PC-3 (cell line): ENCODE measurements around the gene SPATA17. TPM values are rescaled to one million over a fixed set of nuclear protein-coding genes. Genes with fewer than 3 reads are reported as not detected.
A peak's percentile ranks its signal among the peaks of the same experiment; 100 is the strongest.
"Not testable (repeated sequence)": the region's sequence is repeated elsewhere in the genome, so short reads cannot be mapped to it uniquely, and the experiment has no call there.

Source experiments
- ATAC-seq: fragments of 200-7000 bp; cut with Tn5 transposase; 2 replicates; pipeline ENCODE4 v1.9.1; 2020; ENCODE audit warnings: mild to moderate bottlenecking, moderate library complexity
- Bru-seq: library from RNA; stranded (reverse); fragments of 400-500 nt; gene quantifications from one replicate; lab custom pipeline; 2021; lab: Mats Ljungman, UMichigan
- BruChase-seq, 2 experiments: library from RNA; stranded (reverse); fragments of 400-500 nt; gene quantifications; one replicate each; lab custom pipeline; 2021; lab: Mats Ljungman, UMichigan
- BruUV-seq: library from RNA; stranded (reverse); fragments of 400-500 nt; replicated peaks from 2 replicates; lab custom pipeline; 2021; lab: Mats Ljungman, UMichigan
- CTCF ChIA-PET: fragments of 300-600 bp; sonication (Branson Sonifier 250); formaldehyde crosslinking; loops from one replicate; lab custom pipeline; 2022; ENCODE audit warnings: antibody characterized with exemption; lab: Charles Lee
- POLR2A ChIA-PET: fragments of 300-600 bp; sonication (Branson Sonifier 250); formaldehyde crosslinking; loops from one replicate; lab custom pipeline; 2022; ENCODE audit warnings: antibody characterized with exemption; ENCODE audit not compliant: unreplicated experiment; lab: Charles Lee
- DNase-seq: peaks from one replicate; pipeline ENCODE4 v3.0.0-alpha.2; 2015
- H2AFZ ChIP-seq: fragments of 300-600 bp; sonication (generic); 2 replicates; pipeline ENCODE4 v1.6.0; 2016; ENCODE audit warnings: antibody characterized with exemption, low read length
- H3F3A ChIP-seq: fragments of 300-600 bp; sonication (generic); one replicate; pipeline ENCODE4 v1.6.0; 2017; ENCODE audit warnings: antibody characterized with exemption, low read length, control low read depth, mild to moderate bottlenecking; ENCODE audit not compliant: unreplicated experiment
- H3K27ac ChIP-seq: fragments of 300-600 bp; sonication (generic); 2 replicates; pipeline ENCODE4 v1.5.1; 2016; ENCODE audit warnings: mild to moderate bottlenecking, low read length
- H3K27me3 ChIP-seq: fragments of 300-600 bp; sonication (generic); 2 replicates; pipeline ENCODE4 v1.6.1; 2016; ENCODE audit warnings: low read length, mixed read lengths
- H3K36me3 ChIP-seq: fragments of 300-600 bp; sonication (generic); 2 replicates; pipeline ENCODE4 v1.6.1; 2016; ENCODE audit warnings: low read depth, mixed run types, low read length, mixed read lengths
- H3K4me1 ChIP-seq: fragments of 300-600 bp; sonication (generic); 2 replicates; pipeline ENCODE4 v1.5.1; 2016; ENCODE audit warnings: low read length; ENCODE audit not compliant: insufficient read depth
- H3K4me2 ChIP-seq: fragments of 300-600 bp; sonication (generic); 2 replicates; pipeline ENCODE4 v1.6.0; 2016; ENCODE audit warnings: low read length
- H3K4me3 ChIP-seq: fragments of 300-600 bp; sonication (generic); 2 replicates; pipeline ENCODE4 v1.5.1; 2016; ENCODE audit warnings: mild to moderate bottlenecking, low read length, mixed read lengths
- H3K79me2 ChIP-seq: fragments of 300-600 bp; sonication (generic); 2 replicates; pipeline ENCODE4 v1.6.1; 2017; ENCODE audit warnings: low read length, mixed read lengths
- H3K9ac ChIP-seq: fragments of 300-600 bp; sonication (generic); 2 replicates; pipeline ENCODE4 v1.6.0; 2016; ENCODE audit warnings: mild to moderate bottlenecking, low read length
- H3K9me2 ChIP-seq: fragments of 300-600 bp; sonication (generic); replicated peaks from 2 replicates; pipeline ENCODE4 v1.6.1; 2016; ENCODE audit warnings: mixed run types, low read length, mixed read lengths
- H3K9me3 ChIP-seq: fragments of 300-600 bp; sonication (generic); 2 replicates; pipeline ENCODE4 v1.6.1; 2016; ENCODE audit warnings: low read length, mixed read lengths
- H4K20me1 ChIP-seq: fragments of 300-600 bp; sonication (generic); 2 replicates; pipeline ENCODE4 v1.6.1; 2016; ENCODE audit warnings: low read length, mixed read lengths
- EZH2 ChIP-seq: fragments of 300-600 bp; sonication (generic); IDR thresholded peaks from one replicate; pipeline ENCODE4 v1.6.1; 2017; ENCODE audit warnings: antibody characterized with exemption, mild to moderate bottlenecking, low read length; ENCODE audit not compliant: unreplicated experiment
- EZH2phosphoT487 ChIP-seq: fragments of 300-600 bp; sonication (generic); IDR thresholded peaks from 2 replicates; pipeline ENCODE4 v1.6.1; 2018; ENCODE audit warnings: mild to moderate bottlenecking, antibody characterized with exemption, low read length, borderline replicate concordance
- intact Hi-C: fragments of 100-400 bp; cut with micrococcal nuclease; formaldehyde crosslinking; loops from 2 replicates; pipeline ENCODE4 v1.9.0; 2023
- long read RNA-seq: library from polyadenylated mRNA; unstranded; transcript quantifications from one replicate; pipeline ENCODE4 v2.0.0, GENCODE V29; 2021; ENCODE audit not compliant: unreplicated experiment
- total RNA-seq: library from RNA; depleted of rRNA; stranded (reverse); fragments of >200 nt; gene quantifications from 2 replicates; pipeline ENCODE4 v1.2.3, GENCODE V29; 2014; rRNA removed
- TF ChIP-seq, protein P1 (sequence below): fragments of 300-600 bp; sonication (generic); conservative IDR thresholded peaks from 2 replicates; pipeline ENCODE4 v1.5.1; 2017; ENCODE audit warnings: antibody characterized with exemption, low read depth, mild to moderate bottlenecking, low read length

The SPATA17 gene, protein sequence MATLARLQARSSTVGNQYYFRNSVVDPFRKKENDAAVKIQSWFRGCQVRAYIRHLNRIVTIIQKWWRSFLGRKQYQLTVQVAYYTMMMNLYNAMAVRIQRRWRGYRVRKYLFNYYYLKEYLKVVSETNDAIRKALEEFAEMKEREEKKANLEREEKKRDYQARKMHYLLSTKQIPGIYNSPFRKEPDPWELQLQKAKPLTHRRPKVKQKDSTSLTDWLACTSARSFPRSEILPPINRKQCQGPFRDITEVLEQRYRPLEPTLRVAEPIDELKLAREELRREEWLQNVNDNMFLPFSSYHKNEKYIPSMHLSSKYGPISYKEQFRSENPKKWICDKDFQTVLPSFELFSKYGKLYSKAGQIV
- 3.3 and 3.8 TPM in 2 replicates for total RNA-seq
- percentile 48 among the genes with signal in this experiment for Bru-seq, nascent RNA
- percentile 31 among the genes with signal in this experiment for BruChase-seq, experiment 1, labeled RNA remaining after a 6-hour chase
- BruChase-seq, experiment 2, labeled RNA remaining after a 2-hour chase, result percentile 47 among the genes with signal in this experiment
- long read RNA-seq, partial matches to known transcripts, result 0 of 5 reads
- long read RNA-seq, other reads (novel, unspliced or antisense), result 5 of 5 reads

DNA sequence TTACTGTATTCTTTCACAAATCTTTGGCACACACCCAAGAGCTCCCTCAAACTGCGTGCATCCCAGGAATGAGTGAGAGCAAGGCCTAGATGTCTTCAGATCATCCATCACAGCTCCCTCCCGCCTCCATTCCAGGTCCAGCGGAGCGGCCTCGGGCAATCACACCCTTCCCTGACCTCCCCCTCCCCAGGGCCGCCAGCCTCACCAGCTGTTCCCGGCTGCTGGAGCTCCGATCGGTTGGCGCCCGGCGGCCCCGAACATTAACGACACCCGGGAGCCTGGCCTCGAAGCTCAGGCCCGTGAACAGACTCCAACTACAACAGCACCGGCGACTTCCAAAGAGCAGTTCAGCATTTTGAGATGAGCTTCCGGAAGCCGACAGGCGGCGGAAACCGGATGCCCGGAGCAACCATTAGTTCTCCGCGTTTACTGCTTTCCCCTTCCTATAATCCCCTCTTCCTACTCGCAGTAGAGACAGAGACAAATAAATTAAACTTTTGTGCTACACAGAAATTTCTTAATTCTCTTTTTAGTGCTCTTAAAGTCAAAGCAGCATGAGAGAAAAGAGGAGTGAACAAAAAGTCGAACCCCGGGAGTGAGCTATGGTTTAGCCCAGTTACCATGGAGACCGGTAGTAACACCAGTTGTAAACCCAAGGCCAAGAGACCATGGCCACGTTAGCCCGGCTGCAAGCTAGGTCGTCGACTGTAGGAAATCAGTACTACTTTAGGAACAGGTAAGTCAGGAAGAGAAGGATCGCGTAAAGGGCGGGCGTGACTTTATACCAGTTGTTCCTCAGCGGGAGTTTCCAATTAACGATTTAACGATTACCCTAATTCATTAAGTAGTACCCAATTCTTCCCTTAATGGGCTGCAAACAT lies at the start of gene SPATA17, which contains the start of gene GPATCH2:
Gene SPATA17 (plus strand): TSS at position 634 of the 881 bp plus-strand sequence. CDS start 35 bp downstream, at position 669.
Gene GPATCH2 (minus strand): TSS at position 380 of the 881 bp plus-strand sequence. CDS start 119 bp downstream, at position 261.
- Histone ChIP-seq H3F3A (no peaks in the 10 kb centered on the region), H4K20me1 (peaks cover 13% of the 10 kb centered on the region), H3K27me3 (no peaks in the 10 kb centered on the region), H3K9me3 (no peaks in the 10 kb centered on the region), H3K27ac (peak within 1 kb of the TSS; percentile 82), H3K36me3 (no peaks in the 10 kb centered on the region), H3K9me2 (no peaks in the 10 kb centered on the region), H3K4me2 (peak within 1 kb of the TSS; percentile 97), H2AFZ (peak within 1 kb of the TSS; percentile 88), H3K9ac (peak within 1 kb of the TSS; percentile 95), H3K79me2 (peaks cover 49% of the 10 kb centered on the region), H3K4me3 (peak within 1 kb of the TSS; percentile 83), H3K4me1 (peaks cover 33% of the 10 kb centered on the region)
- ChIA-PET CTCF (interaction anchor here (0.6 to 0.7 kb wide), 2 partner anchors 41 to 535 kb away, joined by 3 to 4 read pairs; no protein-coding TSS in a partner anchor), POLR2A (interaction anchor here (0.5 to 1.6 kb wide), 8 partner anchors 10 to 882 kb away, joined by 3 to 9 read pairs (median 4); no protein-coding TSS in a partner anchor)
- TF ChIP-seq, protein P1, sequence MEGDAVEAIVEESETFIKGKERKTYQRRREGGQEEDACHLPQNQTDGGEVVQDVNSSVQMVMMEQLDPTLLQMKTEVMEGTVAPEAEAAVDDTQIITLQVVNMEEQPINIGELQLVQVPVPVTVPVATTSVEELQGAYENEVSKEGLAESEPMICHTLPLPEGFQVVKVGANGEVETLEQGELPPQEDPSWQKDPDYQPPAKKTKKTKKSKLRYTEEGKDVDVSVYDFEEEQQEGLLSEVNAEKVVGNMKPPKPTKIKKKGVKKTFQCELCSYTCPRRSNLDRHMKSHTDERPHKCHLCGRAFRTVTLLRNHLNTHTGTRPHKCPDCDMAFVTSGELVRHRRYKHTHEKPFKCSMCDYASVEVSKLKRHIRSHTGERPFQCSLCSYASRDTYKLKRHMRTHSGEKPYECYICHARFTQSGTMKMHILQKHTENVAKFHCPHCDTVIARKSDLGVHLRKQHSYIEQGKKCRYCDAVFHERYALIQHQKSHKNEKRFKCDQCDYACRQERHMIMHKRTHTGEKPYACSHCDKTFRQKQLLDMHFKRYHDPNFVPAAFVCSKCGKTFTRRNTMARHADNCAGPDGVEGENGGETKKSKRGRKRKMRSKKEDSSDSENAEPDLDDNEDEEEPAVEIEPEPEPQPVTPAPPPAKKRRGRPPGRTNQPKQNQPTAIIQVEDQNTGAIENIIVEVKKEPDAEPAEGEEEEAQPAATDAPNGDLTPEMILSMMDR, result 0 out of 2 replicates have a peak, but pooled peaks have one; percentile 13
- TF ChIP-seq EZH2, result no peak
- no peak for TF ChIP-seq EZH2phosphoT487
- peak; percentile 89 for DNase-seq
- no TSS peak for BruUV-seq
- intact Hi-C loops, result loop anchor here (2.0 to 5.0 kb wide), 2 partner anchors 30 to 116 kb away; no protein-coding TSS in a partner anchor
- ATAC-seq, result peak; percentile 90

DNA sequence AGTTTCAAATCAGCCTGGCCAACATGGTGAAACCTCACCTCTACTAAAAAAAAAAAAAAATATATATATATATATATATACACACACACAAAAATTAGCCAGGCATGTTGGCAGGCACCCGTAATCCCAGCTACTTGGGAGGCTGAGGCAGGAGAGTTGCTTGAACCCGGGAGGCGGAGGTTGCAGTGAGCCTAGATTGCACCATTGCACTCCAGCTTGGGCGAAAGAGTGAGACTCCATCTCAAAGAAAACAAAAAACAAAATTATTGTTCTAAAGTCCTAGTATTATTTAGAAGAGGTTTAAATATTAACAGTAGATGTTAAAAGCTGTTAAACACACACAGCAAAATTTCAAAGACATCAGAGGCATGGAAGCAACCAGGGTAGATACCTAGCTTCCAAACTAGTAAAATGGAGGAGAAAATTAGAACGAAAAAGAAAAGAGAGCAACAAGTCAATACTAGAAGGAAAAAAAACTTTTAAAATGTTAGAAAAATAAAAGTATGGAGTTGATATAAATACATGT lies 46.8 kb upstream of the SPATA17 start:
- H3K4me2 ChIP-seq, H2AFZ ChIP-seq, H4K20me1 ChIP-seq, POLR2A ChIA-PET, H3K9me2 ChIP-seq, H3K27me3 ChIP-seq, H3K4me1 ChIP-seq, H3K79me2 ChIP-seq, H3F3A ChIP-seq, DNase-seq, H3K9ac ChIP-seq, CTCF ChIA-PET, ATAC-seq, H3K9me3 ChIP-seq, intact Hi-C loops, H3K4me3 ChIP-seq, H3K27ac ChIP-seq, H3K36me3 ChIP-seq, BruUV-seq: not testable (repeated sequence)
